T47D (cell line): Measurements from ENCODE around the gene ZDHHC14.
"Not testable (repeated sequence)": the region's sequence is repeated elsewhere in the genome, so short reads cannot be mapped to it uniquely, and the experiment has no call there.

ENCODE experiments used
- DNase-seq, 2 experiments: peaks; one replicate each; pipeline versions ENCODE4 v3.0.0 to v3.0.0-alpha.2; 2011 to 2012; ENCODE audit warnings: low read depth in 1 of 2, low spot score in 1 of 2
- JUND ChIP-seq: IDR thresholded peaks from 2 replicates; pipeline ENCODE4 v1.6.1; 2012; ENCODE audit warnings: low read depth
- in situ Hi-C: cut with HindIII; loops from 2 replicates; pipeline ENCODE4 v1.10.0; 2016; ENCODE audit warnings: low sequenced_read_pairs, low pct_unique_long_range_greater_than_20kb

The ZDHHC14 gene

DNA sequence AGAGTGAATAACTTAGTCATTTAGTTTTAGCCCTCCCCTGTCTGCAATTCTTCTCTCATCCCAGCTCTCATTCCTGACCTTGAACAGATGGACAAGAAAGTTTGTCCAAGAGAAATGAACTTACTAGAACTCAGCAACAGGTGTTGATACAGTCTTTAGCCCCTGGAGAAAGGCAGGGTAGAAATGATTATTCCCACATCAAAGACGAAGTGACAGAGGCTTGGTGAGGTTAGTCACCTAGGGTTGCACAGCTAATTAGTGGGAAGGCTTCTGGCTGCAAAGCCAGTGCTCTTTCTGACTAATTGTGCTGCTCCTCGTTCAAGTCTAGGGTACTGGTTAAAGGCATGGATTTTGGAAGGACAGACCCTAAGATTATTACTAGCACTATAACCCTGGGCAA, 4.5 kb downstream of the ZDHHC14 start:
- DNase-seq: no peak
- in situ Hi-C loops: no loop called here
- TF ChIP-seq JUND: no peak

- no peak for DNase-seq
- in situ Hi-C loops: no loop called here
- TF ChIP-seq JUND: no peak
These were observed 5.0 kb downstream of the ZDHHC14 start for GRCh38 chr6:157386023-157386422.

GRCh38 chr6:157386454-157386853, 5.5 kb downstream of the ZDHHC14 start:
- in situ Hi-C loops: no loop called here
- no peak for TF ChIP-seq JUND
- no peak for DNase-seq

GRCh38 chr6:157388924-157389323, 7.9 kb downstream of the ZDHHC14 start:
- TF ChIP-seq JUND: no peak
- in situ Hi-C loops: no loop called here
- DNase-seq: no peak

GRCh38 chr6:157390273-157391060, 9.5 kb downstream of the ZDHHC14 start:
- DNase-seq: no peak
- in situ Hi-C loops: no loop called here
- no peak for TF ChIP-seq JUND

DNA sequence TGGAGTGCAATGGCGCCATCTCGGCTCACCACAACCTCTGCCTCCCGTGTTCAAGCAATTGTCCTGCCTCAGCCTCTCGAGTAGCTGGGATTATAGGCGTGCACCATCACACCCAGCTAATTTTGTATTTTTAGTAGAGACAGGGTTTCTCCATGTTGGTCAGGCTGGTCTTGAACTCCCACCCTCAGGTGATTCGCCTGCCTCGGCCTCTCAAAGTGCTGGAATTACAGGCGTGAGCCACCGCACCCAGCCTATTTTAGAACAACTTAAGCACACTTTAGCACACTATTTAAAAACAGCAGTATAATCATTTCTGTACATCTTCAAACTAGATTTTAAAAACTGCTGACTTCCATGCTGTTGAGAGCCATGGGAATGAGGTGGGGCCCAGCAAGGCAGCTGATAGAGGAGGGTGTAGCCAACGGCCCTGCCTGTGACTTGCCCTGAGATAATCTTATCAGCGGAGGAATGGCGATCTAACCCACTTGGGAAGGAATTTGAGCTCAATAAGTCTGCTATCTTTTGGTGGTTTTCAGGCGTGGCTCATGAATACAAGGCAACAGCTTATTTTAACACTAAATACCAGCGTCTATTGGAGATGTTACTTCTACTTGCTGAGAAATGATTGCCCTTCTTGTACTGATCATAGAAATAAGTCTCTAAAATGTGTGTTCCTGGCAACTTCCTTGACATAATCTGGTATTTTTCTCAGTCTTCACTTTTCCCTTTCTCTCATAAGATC, 12.1 kb downstream of the ZDHHC14 start:
- no peak for TF ChIP-seq JUND
- DNase-seq: no peak
- in situ Hi-C loops: no loop called here

- in situ Hi-C loops: no loop called here
- no peak for TF ChIP-seq JUND
- DNase-seq: no peak
These were observed 12.8 kb downstream of the ZDHHC14 start for GRCh38 chr6:157393669-157394327.

- in situ Hi-C loops, DNase-seq: not testable (repeated sequence)
These were observed 14.2 kb downstream of the ZDHHC14 start for GRCh38 chr6:157395199-157395598.

- in situ Hi-C loops: no loop called here
- no peak for DNase-seq
- no peak for TF ChIP-seq JUND
These were observed 15.0 kb downstream of the ZDHHC14 start for GRCh38 chr6:157396026-157396425.

DNA sequence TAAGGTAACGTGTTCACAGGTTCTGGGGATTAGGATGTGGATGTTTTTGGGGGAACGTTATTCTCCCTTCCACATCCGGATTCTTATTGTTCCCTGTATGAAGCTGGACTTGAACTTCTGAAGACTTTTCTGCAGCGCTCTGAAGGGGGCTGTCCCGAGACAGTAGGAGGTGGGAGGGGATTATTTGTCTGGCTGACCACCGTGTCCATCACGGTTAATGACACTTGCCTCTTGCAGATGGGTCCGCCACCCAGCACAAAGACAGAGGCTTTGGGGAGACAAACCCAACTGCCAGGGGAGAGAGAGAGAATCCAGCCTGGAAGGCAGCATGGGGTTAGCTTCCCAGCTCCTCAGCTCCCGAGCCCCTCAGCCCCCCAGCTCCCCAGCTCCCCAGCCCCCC, 16.7 kb downstream of the ZDHHC14 start:
- DNase-seq: no peak
- no peak for TF ChIP-seq JUND
- in situ Hi-C loops: no loop called here

- TF ChIP-seq JUND: no peak
- no peak for DNase-seq
- in situ Hi-C loops: no loop called here
These were observed 17.2 kb downstream of the ZDHHC14 start for GRCh38 chr6:157398151-157398550.

GRCh38 chr6:157400676-157401075, 19.7 kb downstream of the ZDHHC14 start:
- in situ Hi-C loops: no loop called here
- no peak for TF ChIP-seq JUND
- no peak for DNase-seq

DNA sequence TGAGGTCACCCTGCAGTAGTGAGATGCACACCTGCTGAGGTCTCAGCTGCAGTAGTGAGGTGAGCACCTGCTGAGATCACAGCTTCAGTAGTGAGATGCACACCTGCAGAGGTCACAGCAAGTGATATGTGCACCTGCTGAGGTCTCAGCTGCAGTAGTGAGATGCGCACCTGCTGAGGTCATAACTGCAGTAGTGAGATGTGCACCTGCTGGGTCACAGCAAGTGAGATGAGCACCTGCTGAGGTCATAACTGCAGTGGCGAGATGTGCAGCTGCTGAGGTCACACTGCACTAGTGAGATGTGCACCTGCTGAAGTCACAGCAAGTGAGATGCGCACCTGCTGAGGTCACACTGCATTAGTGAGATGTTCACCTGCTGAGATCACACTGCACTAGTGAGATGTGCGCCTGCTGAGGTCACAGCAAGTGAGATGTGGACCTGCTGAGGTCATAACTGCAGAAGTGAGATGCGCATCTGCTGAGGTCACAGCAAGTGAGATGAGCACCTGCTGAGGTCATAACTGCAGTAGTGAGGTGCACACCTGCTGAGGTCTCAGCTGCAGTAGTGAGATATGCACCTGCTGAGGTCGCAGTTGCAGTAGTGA, 20.8 kb downstream of the ZDHHC14 start:
- no peak for TF ChIP-seq JUND
- in situ Hi-C loops: no loop called here
- no peak for DNase-seq
